Stomach (tissue), 4 donors: ENCODE measurements around the gene CEBPB.

Experiments used
- CTCF ChIP-seq, 7 experiments: fragments of 450-650 bp in 4 of 7; fragments of 200-600 bp in 3 of 7; sonication (generic) in 3 of 7; IDR thresholded peaks; one replicate each; pipeline ENCODE4 v1.5.1; 2016 to 2019; ENCODE audit warnings: antibody characterized with exemption in 7 of 7, control low read depth in 2 of 7, mild to moderate bottlenecking in 1 of 7
- POLR2AphosphoS5 ChIP-seq, 3 donors: sonication (generic); formaldehyde crosslinking; IDR thresholded peaks; one replicate each; pipeline ENCODE4 v1.6.1; 2016; ENCODE audit warnings: antibody characterized with exemption in 3 of 3

GRCh38 chr20:50196896-50197295, 6.3 kb downstream of the CEBPB start:
- TF ChIP-seq CTCF (IDR thresholded peaks at IDR 0.05): no peak
- no peak for TF ChIP-seq POLR2AphosphoS5 (IDR thresholded peaks at IDR 0.05)
